Cardiac muscle cell (in vitro differentiated cells and primary cell): ENCODE measurements around the gene SELENOF. TPM values are rescaled to one million over a fixed set of nuclear protein-coding genes. Genes with fewer than 3 reads are reported as not detected.

Source experiments
- DNase-seq, 2 donors: peaks; one replicate each; pipeline versions ENCODE4 v3.0.0 to v3.0.0-alpha.2; 2010 to 2017; ENCODE audit warnings: low read depth in 1 of 2, low spot score in 1 of 2
- H3K27ac ChIP-seq: fragments of 200-600 bp; sonication (generic); 2 replicates; pipeline ENCODE4 v1.5.1; 2016
- H3K27me3 ChIP-seq: fragments of 200-600 bp; sonication (generic); 2 replicates; pipeline ENCODE4 v1.6.0; 2016; ENCODE audit warnings: control low read depth
- H3K36me3 ChIP-seq: fragments of 200-600 bp; sonication (generic); 2 replicates; pipeline ENCODE4 v1.5.1; 2016; ENCODE audit warnings: control low read depth
- H3K4me1 ChIP-seq: fragments of 200-600 bp; sonication (generic); 2 replicates; pipeline ENCODE4 v1.8.1; 2017; ENCODE audit warnings: low read depth, mild to moderate bottlenecking, mixed run types
- H3K4me3 ChIP-seq: fragments of 200-600 bp; sonication (generic); 2 replicates; pipeline ENCODE4 v1.5.1; 2016; ENCODE audit warnings: mild to moderate bottlenecking
- H3K9me3 ChIP-seq: fragments of 200-600 bp; sonication (generic); 2 replicates; pipeline ENCODE4 v1.5.1; 2017; ENCODE audit warnings: low read depth, mild to moderate bottlenecking, control low read depth
- CTCF ChIP-seq: IDR thresholded peaks from 2 replicates; pipeline ENCODE4 v1.5.1; 2012; ENCODE audit warnings: low read depth, mild to moderate bottlenecking, low read length
- polyA plus RNA-seq: library from polyadenylated mRNA; unstranded; fragments of >200 nt; fragmentation: Nextera tagmentation; extraction: Ambion mirVana; gene quantifications from 2 replicates; pipeline ENCODE4 v1.2.1, GENCODE V29; 2016
- total RNA-seq: library from RNA; depleted of rRNA; stranded (reverse); fragments of >200 nt; gene quantifications from 2 replicates; pipeline ENCODE4 v1.2.3, GENCODE V29; 2016

Gene SELENOF
- total and polyA plus RNA-seq, 2 experiments from 2014 or later = 37.6 to 116 TPM

DNA sequence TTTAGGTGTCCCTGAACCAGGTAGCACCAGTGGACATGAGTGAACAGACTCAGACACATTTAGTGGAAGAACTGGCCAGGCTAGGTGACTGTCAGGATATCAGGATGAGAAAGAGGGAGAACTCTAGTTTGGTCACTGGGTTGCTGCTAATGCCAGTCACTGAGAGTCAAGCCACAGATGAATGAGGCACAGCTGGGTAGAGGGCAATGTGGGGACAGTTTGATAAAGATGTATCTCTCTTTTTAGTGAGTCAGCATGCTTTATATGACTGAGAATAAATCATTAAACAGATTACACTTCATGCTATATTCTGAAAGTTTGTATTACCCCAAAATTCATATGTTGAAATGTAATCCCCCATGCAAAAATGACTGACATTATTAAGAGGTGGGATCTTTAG lies 87.1 kb downstream of the SELENOF start:
- Histone ChIP-seq H3K4me1 (peaks cover 21% of the 10 kb centered on the region), H3K9me3 (no peaks in the 10 kb centered on the region), H3K27me3 (no peaks in the 10 kb centered on the region), H3K27ac (no peak overlapping the region), H3K4me3 (no peak overlapping the region), H3K36me3 (no peaks in the 10 kb centered on the region)
- no peak for TF ChIP-seq CTCF
- no peak for DNase-seq

DNA sequence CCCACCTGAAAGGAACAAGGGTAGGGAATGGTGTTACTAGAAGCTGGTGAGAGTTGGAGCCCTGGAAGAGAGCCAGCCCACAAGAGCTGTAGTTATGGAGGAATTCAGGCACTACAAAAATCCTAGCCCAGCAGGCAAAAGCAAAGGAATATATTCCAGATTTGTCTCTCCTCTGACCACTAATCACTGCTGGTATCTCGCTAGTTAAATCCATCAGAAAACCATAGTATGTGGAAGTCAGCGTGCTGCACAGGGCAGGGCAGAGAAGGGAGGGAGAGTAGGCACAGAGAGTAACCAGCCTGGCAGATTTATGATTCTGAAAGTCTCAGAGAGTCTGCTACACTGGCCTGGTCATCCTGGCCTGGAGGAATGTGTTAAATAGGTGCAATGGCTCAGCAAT lies 88.6 kb downstream of the SELENOF start:
- Histone ChIP-seq H3K27me3 (no peaks in the 10 kb centered on the region), H3K27ac (peak overlapping the region; percentile 54)
- peak; percentile 49 to 54 for DNase-seq

DNA sequence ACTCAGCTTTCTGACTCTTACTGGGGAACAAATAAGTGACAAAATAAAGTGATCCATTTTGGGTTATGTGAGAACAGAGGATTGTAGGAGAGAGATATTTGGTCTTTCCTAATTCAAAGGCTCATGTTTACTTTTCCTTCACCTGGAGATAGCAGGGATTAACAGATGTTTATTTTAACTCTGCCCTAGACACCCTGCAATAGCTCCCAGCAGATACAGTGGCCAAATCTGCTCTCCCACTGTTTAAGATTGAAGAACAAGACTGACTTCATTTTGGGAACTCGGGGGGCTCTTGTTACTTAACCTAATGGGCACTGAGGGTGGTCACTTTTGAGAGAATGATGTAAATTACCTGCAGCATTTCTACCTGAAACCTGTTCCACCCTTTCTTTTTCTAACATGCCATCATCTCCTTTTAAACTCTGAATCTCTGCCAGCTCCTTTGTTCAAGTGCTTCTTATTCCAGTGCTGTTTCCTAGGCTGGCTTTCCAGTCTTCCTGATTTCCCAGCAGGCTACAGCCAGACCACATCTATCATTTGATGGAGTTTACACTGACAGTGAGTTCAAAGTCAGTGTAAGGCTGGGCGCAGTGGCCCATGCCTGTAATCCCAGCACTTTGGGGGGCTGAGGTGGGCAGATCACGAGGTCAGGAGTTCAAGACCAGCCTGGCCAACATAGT lies 90.0 kb downstream of the SELENOF start:
- Histone ChIP-seq H3K9me3 (no peaks in the 10 kb centered on the region), H3K27me3 (no peaks in the 10 kb centered on the region), H3K4me3 (no peak overlapping the region), H3K36me3 (no peaks in the 10 kb centered on the region), H3K4me1 (peaks cover 25% of the 10 kb centered on the region), H3K27ac (peak overlapping the region; percentile 30)
- DNase-seq = no peak
- no peak for TF ChIP-seq CTCF

More for the DNA sequence above, 88.6 kb downstream of the SELENOF start:
- no peak overlapping the region for H3K4me3 ChIP-seq
- no peaks in the 10 kb centered on the region for H3K9me3 ChIP-seq
- no peaks in the 10 kb centered on the region for H3K36me3 ChIP-seq
- peaks cover 25% of the 10 kb centered on the region for H3K4me1 ChIP-seq
- TF ChIP-seq CTCF = no peak

DNA sequence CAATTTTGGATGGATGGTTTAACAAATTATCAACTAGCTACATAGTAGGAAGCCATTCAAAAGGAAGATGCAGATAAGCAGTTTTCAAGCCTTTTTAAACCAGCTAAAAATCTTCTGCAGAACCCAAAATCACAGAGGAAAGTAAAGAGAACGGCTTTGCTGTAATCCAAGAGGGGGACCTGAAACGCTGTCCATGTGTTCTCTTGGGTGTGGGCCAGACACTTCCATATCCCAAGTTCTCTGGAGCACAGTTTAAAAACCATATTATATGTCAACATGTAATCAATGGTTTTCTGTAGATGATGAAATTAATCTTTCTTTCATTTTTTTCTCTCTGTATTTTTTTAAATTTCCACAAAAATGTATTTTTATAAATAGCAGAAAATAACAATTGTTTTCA lies 90.5 kb downstream of the SELENOF start:
- no peak for TF ChIP-seq CTCF
- Histone ChIP-seq H3K9me3 (no peaks in the 10 kb centered on the region), H3K27ac (no peak overlapping the region), H3K36me3 (no peaks in the 10 kb centered on the region), H3K4me3 (no peak overlapping the region), H3K27me3 (no peaks in the 10 kb centered on the region), H3K4me1 (peaks cover 25% of the 10 kb centered on the region)
- no peak for DNase-seq

GRCh38 chr1:86822459-86822858 lies 91.5 kb downstream of the SELENOF start:
- no peaks in the 10 kb centered on the region for H3K27me3 ChIP-seq
- H3K36me3 ChIP-seq = no peaks in the 10 kb centered on the region
- H3K9me3 ChIP-seq = no peaks in the 10 kb centered on the region
- H3K4me3 ChIP-seq = no peak overlapping the region
- H3K4me1 ChIP-seq = peaks cover 25% of the 10 kb centered on the region
- no peak overlapping the region for H3K27ac ChIP-seq
- no peak for DNase-seq
- no peak for TF ChIP-seq CTCF
